NCI-H1417 treated with DMSO at 0.1 percent for 48 hours (cell line): Measurements from ENCODE around the gene CCT3.

Source experiments
- DNase-seq: peaks from one replicate; lab custom pipeline; 2025; lab: John Stamatoyannopoulos, UW

The CCT3 gene

DNA sequence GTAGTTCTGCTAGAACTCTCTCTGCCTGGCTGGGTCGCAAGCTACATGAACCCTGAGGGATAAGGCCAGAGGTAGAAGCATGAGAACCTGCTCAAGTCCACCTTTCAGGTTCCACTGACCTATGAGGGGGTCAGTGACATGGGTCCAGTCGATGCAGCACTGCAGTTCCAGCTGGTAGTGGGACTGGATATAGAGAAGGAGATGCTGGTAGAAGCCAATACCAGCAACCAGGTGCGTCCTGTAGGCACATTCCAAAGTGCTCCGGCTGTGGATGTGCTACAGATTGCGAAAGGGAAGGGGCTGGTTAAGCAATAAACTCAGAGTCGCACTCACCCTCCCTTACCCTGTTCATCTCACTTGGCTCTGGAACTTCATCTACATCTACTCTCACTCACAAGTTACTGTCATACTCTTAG lies 61.1 kb downstream of the CCT3 start:
- no peak for DNase-seq

DNA sequence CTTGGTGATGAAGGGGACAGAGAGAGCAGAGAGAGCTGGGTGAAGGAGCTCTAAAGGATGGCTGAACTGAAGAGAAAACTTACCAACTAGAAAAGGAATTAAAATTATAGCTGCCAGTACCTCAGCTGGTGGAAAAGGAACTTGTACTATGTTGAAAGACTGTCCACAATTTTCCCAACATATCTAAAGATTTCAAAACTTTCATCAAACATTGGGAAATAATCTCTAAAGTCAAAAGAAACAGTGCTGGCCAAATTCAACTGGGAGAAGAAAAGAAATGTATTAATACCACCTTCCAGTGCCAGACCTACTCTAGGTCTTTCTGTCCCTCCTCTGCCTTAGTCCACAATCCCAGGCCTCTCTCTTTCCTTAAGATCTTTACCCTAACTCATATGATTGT lies 61.6 kb downstream of the CCT3 start:
- no peak for DNase-seq

DNA sequence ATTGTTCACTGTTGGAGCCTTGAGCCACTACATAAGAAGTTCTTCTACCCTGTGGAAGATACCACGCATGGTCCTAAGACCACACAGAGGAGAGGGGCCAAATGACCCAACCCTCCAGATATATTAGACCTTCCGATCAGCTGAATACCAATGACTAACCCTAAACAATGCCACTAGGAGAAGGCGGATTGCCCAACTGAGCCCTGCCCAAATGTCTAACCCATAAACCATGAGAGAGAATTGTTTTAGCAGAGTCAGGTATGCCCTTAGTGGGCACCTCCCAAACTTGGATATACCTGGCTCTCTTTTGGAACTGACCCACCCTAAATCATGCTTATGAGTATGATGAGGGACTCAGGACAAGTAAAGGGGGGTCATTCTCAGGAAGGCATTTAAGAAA lies 67.8 kb downstream of the CCT3 start:
- no peak for DNase-seq

DNA sequence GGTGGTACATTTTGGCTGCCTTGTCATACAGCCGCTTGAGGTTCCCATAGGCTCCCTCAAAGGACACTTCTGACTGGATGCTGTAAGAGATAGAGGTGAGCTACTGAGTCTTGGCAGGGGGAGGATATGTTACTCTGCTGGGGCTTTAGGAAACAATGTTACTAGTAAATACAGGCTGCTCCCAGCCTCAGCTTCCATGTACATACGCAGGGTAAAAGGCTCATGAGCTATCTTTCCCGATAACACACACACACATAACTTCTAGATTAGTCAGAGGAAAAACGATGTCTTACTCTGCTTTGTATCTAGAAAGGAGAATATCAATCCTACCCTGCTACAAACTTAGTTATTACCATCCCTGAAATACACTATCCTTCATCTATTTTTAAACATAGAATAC lies 69.8 kb downstream of the CCT3 start:
- no peak for DNase-seq

DNA sequence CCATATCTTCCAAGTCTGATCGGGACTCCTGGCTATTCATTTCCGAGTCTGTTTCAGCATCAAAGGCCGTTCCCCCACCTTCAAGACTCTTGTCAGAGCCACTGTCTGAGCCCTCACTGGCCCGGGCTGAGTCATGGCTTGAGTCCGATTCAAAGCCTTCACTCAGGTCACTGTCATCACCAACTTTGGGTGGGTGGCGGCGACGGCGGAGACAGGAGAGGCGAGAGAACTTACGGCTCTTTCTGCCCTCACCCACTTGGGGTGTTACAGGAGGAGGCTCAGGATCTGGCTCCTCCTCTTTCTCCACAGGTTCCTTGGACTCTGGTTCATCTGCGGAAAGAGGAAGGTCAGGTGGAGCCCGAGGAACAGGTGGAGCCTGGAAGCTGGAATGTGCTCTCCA lies 72.0 kb downstream of the CCT3 start:
- DNase-seq, result no peak

DNA sequence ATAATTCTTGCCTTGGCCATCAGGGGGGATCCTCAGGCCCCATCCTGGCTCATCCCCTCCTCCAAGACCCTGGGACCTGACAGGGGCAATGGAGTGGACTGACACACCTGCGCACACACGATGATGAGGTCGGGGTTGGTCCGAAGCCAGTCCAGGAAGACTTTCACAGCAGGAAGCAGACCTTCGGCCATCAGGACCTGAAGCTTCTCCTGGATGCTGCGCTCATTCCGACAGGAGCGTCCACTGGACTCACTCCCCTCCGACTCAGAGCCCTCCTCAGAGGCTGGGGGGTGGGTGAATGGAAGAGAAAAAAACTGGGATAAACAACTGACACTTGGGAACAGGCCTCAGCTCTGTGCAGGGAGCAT lies 74.8 kb downstream of the CCT3 start:
- DNase-seq, result no peak

DNA sequence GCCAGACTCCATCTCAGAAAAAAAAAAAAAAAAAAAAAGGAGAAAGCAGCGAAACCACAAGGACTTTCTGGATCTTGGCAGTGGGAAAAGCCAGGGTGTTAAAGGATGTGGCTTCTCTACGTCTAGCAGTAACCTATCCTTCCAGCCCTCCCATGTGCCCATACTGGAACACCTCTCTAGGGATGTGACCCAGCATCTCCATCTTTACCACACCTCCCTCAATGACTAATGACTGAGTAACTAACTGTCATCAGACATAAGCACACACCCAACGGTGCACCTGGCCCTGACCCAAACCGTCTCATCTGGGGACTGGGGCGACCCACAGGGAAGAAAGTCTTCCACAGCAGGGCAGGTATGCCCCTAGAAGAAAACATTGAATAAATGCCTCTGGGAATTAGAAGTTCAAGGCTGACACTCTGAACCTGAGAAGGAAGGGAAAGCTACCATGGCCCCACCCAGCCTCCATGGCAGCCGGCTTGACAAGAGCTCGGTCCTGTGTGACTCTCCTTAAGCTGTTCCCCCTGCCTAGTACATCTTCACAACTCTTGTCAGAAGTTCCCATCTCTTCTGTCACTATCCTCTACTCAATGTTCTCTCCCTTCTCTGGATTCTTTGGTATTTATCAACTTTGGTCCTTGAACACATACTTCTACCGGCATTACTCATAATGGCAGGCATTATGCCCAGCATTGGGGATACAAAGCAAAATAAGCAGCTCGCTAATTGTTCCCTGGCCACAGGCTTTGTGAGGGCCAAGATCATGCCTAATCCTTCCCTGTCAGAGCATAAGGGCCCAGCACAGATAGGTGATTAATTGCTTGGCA lies 75.4 kb downstream of the CCT3 start:
- DNase-seq, result no peak

DNA sequence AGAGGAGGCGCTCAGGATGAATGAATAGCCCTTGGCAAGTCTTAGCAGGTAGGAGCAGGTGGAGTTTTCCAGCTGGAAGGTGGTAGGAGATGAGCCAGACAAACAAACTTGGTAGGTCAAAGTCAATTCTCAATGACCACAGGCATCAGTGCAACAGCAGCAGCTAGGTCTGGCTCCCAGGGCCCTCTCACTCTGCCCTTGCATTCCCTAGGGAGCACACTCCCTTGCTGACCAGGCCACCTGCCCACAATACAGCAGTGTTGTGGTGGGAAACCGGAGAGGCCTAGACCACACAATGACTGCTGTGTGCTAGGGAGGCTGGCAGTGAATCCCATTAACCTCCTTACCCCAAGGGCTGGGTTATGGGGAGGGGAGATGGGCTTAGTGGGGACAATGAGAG lies 77.2 kb downstream of the CCT3 start:
- DNase-seq, result no peak

DNA sequence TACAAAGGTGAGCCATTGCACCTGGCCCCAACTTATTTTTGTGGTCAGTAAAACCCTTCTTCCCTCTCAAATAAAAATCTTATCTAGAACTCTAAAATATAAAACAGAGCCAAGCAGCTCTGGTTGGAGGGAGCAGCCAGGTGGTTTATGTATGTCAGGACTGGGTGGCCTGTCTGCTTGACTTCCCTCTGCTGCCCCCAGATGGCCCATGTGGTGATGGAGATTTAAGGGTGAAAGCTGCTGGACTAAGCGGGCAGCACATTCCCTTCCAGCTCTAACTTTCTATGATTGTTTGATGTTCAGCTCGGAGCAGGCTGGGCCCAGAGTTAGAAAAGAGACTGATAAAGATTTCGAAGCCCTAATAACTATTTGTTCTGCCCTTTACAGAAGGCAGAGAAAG lies 78.3 kb downstream of the CCT3 start:
- no peak for DNase-seq
